Measurements from ENCODE around the gene DIPK1A.

The DIPK1A gene

GRCh38 chr1:92887465-92887864, 73.8 kb downstream of the DIPK1A start:
- Mint-ChIP-seq H3K36me3 (ENCODE audit: low read depth) (peaks cover 5% of the 10 kb centered on the region), H3K9me3 (peaks cover 37% of the 10 kb centered on the region), H3K27me3 (ENCODE audit: low read depth, poor library complexity) (peaks cover 7% of the 10 kb centered on the region), H3K27ac (no peak overlapping the region), H3K4me3 (no peak overlapping the region), H3K4me1 (no peaks in the 10 kb centered on the region)
- no peak for DNase-seq
- TF ChIP-seq CTCF (IDR thresholded peaks at IDR 0.05), result no peak

DNA sequence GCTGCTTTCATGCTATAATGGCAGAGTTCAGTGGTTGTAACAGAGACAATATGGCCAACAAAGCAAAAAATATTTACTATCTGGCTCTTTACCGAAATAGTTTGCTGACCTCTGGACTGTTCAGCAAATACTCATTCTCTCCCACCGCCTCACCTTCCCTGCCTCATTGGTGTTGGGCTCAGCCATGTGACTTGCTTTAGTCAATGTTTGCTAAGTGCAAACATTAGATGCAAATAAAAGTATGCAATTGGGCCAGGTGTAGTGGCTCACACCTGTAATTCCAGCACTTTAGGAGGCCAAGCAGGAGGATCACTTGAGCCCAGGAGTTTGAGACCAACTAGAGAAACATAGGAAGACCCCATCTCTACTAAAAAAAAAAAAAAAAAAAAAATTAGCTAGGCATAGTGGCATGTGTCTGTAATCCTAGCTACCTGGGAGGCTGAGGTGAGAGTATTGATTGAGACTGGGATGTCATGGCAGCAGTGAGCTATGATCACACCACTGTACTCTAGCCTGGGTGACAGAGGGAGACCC, 74.3 kb downstream of the DIPK1A start:
- Mint-ChIP-seq H3K4me1 (no peaks in the 10 kb centered on the region), H3K27me3 (ENCODE audit: low read depth, poor library complexity) (peaks cover 7% of the 10 kb centered on the region)

GRCh38 chr1:92884195-92884594, 77.1 kb downstream of the DIPK1A start:
- no peak for TF ChIP-seq CTCF (IDR thresholded peaks at IDR 0.05)
- no peak overlapping the region for H3K4me3 Mint-ChIP-seq
- peaks cover 3% of the 10 kb centered on the region for H3K27me3 Mint-ChIP-seq (ENCODE audit: low read depth, poor library complexity)
- H3K27ac Mint-ChIP-seq, result no peak overlapping the region
- no peak for DNase-seq
- H3K4me1 Mint-ChIP-seq, result no peaks in the 10 kb centered on the region
- peaks cover 6% of the 10 kb centered on the region for H3K9me3 Mint-ChIP-seq
- no peaks in the 10 kb centered on the region for H3K36me3 Mint-ChIP-seq (ENCODE audit: low read depth)

More for the DNA sequence above, 74.3 kb downstream of the DIPK1A start:
- Mint-ChIP-seq H3K9me3 (peaks cover 32% of the 10 kb centered on the region), H3K36me3 (ENCODE audit: low read depth) (peaks cover 5% of the 10 kb centered on the region), H3K27ac (no peak overlapping the region), H3K4me3 (no peak overlapping the region)
- DNase-seq, result no peak
- TF ChIP-seq CTCF (IDR thresholded peaks at IDR 0.05), result no peak

DNA sequence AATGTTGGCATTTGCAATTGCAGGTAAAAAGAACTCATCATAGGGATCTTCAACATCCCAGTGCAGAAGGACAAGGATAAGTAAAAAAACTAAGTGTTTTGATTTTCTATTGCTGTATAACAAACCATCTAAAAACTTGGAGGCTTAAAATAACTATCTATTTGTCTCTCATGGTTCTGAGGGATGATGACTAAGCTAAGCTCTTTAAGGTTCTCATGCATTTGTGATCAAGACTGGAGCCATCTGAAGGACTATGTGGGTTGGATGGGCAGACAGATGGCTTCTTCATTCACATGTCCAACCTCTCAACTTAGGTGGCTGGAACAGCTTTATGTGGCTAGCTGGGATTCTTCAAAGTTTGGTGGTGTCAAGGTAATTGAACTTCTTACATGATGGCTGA, 78.0 kb downstream of the DIPK1A start:
- Mint-ChIP-seq H3K27ac (no peak overlapping the region), H3K27me3 (ENCODE audit: low read depth, poor library complexity) (no peaks in the 10 kb centered on the region), H3K9me3 (no peaks in the 10 kb centered on the region), H3K4me3 (no peak overlapping the region), H3K4me1 (no peaks in the 10 kb centered on the region), H3K36me3 (ENCODE audit: low read depth) (no peaks in the 10 kb centered on the region)
- no peak for TF ChIP-seq CTCF (IDR thresholded peaks at IDR 0.05)
- no peak for DNase-seq

DNA sequence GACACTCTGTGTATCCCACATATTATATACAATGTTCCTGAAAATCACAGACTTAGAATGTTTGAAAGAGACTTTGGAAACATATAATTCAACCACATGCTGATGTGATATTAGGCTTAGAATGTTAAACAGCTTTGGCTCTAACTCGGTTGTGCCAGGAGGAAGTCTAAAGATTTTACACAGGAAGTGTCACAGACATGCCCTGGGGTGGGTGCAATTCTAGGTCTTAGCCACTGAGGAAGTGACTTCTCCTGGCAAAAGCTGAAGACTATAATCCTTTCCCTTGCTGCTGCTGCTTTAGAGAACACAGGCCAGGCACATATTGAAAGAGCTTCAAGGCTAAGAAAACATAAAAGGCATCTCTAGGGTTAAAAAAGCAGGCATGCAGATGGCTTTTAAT, 78.4 kb downstream of the DIPK1A start:
- no peak for DNase-seq
- no peaks in the 10 kb centered on the region for H3K9me3 Mint-ChIP-seq
- no peaks in the 10 kb centered on the region for H3K27me3 Mint-ChIP-seq (ENCODE audit: low read depth, poor library complexity)
- no peaks in the 10 kb centered on the region for H3K36me3 Mint-ChIP-seq (ENCODE audit: low read depth)
- no peak overlapping the region for H3K27ac Mint-ChIP-seq
- H3K4me3 Mint-ChIP-seq, result no peak overlapping the region
- H3K4me1 Mint-ChIP-seq, result no peaks in the 10 kb centered on the region
- TF ChIP-seq CTCF (IDR thresholded peaks at IDR 0.05), result no peak

DNA sequence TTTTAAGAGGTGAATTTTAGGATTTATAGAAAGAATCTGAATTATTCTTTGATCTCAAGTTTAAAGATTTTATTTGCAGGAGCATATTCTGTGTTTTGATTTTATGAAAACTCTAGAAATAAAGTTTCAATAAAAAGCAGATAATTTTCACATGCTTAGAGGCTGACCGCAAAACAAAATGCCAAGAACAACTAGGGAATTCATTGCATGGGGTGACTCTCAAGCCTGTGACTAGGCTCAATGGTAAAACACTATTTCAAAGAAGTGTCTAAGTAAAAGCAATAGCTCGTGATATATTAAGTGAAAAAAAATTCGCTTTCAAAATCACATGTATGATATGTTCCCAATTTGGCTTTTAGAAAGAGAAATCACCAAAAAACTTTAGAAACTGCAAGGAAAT, 79.9 kb downstream of the DIPK1A start:
- Mint-ChIP-seq H3K27ac (no peak overlapping the region), H3K27me3 (ENCODE audit: low read depth, poor library complexity) (no peaks in the 10 kb centered on the region), H3K9me3 (no peaks in the 10 kb centered on the region), H3K36me3 (ENCODE audit: low read depth) (no peaks in the 10 kb centered on the region), H3K4me3 (no peak overlapping the region), H3K4me1 (no peaks in the 10 kb centered on the region)
- TF ChIP-seq CTCF (IDR thresholded peaks at IDR 0.05), result no peak
- no peak for DNase-seq

Data from nephron progenitor cell (in vitro differentiated cells).